ENCODE measurements around the gene EPN3.

The EPN3 gene

DNA sequence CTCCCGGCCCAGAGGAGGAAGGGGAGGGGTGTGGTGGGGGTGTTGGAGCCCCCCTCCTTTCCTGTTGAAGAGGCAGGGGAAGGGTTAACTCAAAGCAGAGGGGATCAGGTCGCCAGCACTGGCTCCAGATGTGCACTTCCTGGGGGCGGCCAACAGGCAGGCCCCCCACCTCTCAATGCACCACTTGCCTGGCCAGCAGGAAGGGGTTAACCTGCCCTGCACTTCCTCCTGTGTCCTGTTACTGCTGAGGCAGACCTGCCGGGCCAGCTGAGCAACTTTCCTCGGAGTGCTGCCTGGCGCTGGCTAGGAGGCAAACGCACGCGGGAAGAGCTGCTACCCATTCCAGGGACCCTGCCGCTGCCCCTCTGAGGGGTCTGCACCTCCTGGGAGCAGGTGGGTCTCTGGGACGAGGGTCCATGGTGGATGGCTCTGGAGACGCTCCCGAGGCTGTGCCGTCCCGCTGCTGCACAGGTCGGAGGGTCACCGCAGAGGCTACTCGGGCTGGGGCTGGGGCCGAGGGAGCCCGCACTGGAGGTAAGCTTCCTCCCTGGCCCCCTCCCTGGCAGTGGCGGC is at the start of gene EPN3:
EPN3 (plus strand) TSS at position 284 of the 573 bp plus-strand sequence. CDS start 3,822 bp downstream, outside the sequence.
- TF ChIP-seq, protein P1, sequence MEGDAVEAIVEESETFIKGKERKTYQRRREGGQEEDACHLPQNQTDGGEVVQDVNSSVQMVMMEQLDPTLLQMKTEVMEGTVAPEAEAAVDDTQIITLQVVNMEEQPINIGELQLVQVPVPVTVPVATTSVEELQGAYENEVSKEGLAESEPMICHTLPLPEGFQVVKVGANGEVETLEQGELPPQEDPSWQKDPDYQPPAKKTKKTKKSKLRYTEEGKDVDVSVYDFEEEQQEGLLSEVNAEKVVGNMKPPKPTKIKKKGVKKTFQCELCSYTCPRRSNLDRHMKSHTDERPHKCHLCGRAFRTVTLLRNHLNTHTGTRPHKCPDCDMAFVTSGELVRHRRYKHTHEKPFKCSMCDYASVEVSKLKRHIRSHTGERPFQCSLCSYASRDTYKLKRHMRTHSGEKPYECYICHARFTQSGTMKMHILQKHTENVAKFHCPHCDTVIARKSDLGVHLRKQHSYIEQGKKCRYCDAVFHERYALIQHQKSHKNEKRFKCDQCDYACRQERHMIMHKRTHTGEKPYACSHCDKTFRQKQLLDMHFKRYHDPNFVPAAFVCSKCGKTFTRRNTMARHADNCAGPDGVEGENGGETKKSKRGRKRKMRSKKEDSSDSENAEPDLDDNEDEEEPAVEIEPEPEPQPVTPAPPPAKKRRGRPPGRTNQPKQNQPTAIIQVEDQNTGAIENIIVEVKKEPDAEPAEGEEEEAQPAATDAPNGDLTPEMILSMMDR (IDR thresholded peaks at IDR 0.05): no peak

DNA sequence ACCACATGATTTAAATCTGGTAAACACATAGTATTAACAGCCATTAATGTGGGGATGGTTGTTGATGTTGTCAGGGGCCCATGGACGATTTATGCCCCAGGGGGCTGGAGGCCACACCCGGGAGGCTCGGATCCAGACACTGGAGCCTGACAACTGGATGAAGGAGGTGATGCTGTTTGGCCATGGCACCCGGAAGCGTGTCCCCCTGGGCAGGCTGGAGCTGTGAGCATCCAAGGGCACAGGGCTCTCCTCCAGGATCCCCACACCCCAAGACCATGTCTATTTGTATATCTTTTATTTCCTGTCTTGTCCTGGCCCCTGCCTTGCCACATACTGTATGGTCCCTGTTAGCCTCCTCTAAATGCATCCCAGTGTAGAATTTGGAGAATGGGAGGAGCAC is 49.3 kb upstream of the EPN3 start:
- TF ChIP-seq, protein P1 (IDR thresholded peaks at IDR 0.05): no peak

DNA sequence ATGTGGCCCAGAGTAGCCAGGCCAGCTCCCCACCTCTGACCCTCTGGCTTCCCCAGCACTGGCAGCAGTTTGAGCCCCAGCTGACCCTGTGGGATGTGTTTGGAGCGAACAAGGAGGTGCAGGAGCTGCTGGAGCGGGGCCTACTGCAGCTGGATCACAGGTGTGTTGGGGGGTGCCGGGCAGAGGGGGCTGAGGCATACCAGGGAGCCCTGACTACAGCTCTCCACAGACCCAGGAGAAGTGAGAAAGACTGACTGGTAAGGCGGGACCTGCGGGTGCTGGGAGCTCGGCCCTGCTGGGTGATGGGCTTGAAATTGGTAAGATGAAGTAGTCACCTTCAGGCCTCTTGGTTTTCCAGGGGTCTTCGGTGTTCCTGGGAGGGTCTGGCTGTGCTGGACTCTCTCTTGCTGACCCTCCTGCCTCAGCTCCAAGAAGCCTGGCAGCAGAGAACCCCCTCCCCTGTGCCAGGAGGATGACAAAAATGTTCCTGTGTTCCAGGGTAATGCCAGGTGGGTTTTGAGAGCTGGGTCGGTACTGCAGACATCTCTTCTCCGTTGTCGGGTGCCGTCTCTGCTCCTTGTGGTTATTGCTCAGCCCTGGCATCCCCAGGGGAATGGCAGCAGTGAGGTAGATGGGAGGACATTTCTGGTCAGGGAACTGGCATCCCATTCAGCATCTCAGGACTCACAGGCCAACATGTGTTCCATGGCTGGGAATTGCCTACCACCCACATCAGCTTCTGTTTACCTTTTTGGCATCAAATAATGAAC is 48.0 kb upstream of the EPN3 start:
- TF ChIP-seq, protein P1 (IDR thresholded peaks at IDR 0.05): no peak

DNA sequence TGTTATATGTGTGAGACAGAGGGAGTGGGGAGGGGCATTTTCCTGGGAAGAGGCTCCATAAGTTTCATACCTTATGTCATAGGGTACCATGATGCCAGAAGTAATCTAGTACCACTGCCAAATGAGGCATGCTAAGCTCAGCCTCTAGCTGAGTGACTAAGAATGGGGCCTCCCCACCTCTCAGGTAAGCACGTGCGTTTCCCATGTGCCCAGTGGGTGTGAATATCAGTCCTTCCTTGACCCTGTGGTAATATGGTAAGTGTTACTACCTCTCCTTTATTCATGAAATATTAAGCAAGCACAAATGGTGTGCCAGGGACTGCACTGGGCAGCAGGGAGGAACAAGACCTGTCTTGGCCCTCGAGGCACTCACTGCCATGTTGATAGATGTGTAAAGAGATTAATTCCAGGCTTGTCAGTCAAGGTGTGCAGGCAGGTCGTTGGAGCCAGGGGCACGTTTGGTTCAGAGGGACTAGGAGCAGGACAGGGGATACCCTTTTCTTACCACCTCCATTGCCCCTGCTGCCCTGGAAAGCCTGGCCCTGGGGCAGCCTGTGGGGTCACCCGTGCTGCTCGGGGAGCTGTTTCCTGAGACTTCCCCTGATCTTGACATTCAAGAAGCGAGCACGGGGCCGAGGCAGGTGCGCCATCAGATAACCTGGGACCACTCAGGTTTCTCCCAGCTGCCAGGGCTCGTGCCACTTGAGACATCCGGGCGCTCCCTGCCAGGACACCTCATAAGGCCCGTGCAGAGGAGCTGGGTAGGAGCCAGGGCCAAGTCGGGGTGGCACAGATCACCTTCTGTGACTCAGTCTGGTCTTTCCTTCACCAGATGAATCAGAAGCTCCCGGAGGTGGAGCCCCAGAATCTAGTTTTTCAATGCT is 45.1 kb upstream of the EPN3 start:
- TF ChIP-seq, protein P1 (IDR thresholded peaks at IDR 0.05): no peak

DNA sequence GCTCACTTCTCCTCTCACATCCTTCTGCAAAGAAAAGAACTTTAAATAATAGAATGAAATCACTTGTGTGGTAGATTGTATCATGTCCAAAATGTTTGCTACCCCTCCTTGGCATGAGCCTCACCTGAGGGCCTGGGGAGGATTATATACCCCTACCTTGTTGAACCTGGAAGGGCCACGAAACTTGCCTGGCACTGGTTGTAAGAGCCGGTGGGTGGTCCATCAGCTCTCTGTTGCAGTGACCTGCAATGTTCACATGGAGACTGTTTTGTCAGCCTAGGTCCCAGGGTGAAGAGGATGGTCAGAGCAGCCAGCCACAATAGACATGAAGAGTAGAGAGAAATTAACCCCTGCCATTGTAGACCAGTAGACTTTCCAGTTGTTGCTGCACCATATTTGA is 43.7 kb upstream of the EPN3 start:
- TF ChIP-seq, protein P1 (IDR thresholded peaks at IDR 0.05): no peak

DNA sequence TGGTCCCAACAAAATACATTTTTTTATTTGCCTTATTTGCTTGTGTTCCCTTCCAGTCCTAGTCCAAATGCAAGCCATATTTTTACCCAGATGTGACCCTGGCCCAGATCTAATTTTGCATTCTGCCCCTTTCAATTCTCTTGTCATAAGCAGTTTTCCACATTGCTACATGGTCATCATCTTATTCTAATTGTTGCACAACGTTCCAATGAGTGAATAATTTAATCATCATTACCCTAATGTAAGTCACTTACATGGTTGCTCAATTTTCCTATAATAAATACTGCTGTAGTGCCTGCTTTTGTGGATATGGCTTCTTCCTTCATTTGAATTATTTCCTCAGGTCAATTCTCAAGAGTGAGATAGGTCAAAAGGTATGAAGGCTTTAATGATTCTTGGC is 41.0 kb upstream of the EPN3 start:
- TF ChIP-seq, protein P1 (IDR thresholded peaks at IDR 0.05): no peak

DNA sequence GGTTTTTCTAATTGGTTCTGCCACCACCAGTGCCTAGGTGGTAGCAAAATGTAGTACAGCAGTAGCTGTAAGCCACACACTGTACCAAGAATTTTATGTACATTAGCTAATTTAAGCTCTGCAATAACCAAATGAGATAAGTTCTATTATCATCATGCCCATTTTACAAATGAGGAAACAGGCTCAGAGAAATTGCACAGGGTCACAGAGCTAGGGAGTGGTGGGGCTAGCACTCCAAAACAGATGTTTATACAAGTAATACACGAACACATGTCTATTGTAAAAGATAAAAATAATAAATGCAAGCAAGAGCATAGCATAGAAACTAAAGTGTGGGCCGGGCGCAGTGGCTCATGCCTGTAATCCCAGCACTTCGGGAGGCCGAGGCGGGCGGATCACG is 40.3 kb upstream of the EPN3 start:
- TF ChIP-seq, protein P1 (IDR thresholded peaks at IDR 0.05): no peak

Measured in LNCAP (cell line).